NCI-H510A treated with DMSO at 0.1 percent for 48 hours (cell line): ENCODE data around the gene TMEM267.
"Not testable (repeated sequence)": the region's sequence is repeated elsewhere in the genome, so short reads cannot be mapped to it uniquely, and the experiment has no call there.

Experiments
- DNase-seq: peaks from one replicate; lab custom pipeline; 2025; lab: John Stamatoyannopoulos, UW

Gene TMEM267, protein sequence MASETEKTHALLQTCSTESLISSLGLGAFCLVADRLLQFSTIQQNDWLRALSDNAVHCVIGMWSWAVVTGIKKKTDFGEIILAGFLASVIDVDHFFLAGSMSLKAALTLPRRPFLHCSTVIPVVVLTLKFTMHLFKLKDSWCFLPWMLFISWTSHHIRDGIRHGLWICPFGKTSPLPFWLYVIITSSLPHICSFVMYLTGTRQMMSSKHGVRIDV

DNA sequence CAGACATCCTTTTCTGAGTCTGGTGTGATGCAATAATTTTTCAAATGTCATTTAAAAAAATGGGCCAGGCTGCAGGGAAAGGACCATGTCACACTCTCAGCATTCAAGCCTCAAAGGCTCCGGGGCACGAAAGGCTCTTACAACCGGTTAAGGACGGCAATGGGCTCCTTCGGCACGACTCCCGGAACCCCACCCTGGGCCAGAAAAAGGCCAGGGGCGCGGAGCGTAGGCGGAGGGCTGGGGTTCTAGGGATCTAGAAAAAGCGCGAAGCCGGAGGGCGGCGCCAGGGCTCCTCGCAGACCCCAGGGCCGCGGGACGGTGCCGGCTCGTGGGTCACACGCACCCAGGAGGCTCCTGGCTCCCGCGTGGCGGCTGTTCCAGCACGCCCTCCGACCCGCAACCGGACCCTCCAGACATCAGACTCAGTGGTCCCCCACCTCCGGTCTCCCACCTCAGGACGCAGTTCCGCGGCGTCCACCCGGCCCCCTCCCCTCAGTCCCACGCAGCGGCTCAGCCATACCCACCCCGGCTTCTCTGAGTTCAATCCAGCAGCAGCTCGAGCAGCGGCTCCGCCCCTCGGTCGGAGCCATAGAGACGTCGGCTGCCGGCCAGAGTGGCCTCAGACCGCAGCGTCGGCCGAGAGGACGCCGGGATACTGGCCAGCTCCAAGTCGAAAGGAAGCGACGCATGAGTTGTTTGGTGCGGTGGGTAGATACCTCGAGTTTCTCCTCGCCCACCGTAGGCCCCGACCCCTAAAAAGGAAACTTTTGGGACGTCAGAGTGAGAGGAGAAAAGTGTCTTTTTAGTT lies at the start of gene TMEM267:
Gene TMEM267, minus strand, starts transcription at position 568 of the 808 bp plus-strand sequence. CDS start 29,896 bp downstream, outside the sequence.
- DNase-seq = peak; percentile 91

DNA sequence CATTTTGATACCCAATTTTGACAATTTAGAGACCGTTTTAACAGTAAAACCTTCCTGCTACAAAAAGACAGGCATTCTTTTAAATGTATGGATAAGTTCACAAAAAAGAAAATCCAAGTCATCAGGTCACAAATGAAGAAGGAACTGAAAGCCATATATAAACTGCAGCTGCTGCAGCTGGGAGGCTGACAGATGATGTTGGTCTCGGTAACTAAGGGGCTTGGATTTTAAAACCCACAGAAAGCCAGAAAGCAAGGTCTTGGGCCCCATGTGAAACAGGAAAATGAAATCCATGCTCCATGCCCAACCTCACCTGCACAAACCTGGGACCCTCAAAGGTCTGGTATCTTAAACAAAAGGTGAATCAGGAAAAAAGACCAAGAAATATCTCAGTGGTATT lies 47.0 kb upstream of the TMEM267 start:
- no peak for DNase-seq

DNA sequence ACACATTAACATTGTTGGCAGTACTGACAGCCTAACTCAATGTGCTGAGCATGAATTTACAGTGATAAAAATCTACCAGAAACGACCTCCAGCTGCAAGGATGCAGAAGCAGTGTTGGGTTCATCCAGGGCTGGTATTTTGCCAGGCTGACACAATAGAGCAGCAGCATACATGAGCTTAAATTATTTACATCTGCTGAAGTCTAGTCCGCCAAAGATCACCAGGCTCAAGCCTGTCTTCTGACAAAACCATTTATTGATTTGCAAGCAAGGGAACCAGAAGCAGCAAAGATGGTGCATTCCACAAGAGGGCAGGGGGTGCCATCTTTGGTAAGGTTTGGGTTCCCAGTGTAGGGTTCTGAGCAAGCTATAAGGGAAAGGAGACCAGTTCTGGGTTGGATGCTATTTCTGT lies 40.0 kb upstream of the TMEM267 start:
- no peak for DNase-seq

DNA sequence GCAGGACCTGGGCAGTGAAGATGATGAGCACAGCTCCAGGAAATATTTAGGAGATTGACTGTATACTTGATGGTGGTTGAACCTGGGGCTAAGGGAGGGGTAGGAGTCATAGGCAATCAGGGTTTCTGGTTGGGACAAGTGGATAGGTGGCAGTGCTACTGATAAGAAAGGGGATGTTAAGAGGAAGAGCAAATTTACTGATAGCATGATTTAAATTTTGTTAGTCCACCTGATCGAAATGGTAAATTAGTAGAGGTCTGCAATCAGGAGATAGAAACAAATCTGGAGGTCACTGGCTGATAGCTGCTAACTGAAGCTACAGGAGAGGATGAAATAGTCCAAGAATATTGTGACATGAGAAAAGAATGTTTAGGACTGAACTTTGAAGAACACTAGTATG lies 37.0 kb upstream of the TMEM267 start:
- DNase-seq = no peak

DNA sequence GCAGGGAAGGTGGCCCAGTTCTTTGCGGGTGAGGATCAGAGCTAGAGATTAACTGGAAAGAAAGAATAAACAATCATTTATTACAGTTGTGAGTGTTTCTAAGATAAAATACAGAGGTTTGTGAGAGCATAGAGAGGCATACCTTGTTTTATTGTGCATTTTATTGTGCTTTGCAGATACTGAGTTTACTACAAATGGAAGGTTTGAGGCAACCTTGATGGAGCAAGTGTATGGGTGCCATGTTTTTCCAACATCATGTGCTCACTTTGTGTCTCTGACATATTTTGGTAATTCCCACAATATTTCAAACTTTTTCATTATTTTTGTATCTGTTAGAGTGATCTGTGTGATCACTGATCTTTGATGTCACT lies 32.0 kb upstream of the TMEM267 start:
- peak; percentile 78 for DNase-seq

DNA sequence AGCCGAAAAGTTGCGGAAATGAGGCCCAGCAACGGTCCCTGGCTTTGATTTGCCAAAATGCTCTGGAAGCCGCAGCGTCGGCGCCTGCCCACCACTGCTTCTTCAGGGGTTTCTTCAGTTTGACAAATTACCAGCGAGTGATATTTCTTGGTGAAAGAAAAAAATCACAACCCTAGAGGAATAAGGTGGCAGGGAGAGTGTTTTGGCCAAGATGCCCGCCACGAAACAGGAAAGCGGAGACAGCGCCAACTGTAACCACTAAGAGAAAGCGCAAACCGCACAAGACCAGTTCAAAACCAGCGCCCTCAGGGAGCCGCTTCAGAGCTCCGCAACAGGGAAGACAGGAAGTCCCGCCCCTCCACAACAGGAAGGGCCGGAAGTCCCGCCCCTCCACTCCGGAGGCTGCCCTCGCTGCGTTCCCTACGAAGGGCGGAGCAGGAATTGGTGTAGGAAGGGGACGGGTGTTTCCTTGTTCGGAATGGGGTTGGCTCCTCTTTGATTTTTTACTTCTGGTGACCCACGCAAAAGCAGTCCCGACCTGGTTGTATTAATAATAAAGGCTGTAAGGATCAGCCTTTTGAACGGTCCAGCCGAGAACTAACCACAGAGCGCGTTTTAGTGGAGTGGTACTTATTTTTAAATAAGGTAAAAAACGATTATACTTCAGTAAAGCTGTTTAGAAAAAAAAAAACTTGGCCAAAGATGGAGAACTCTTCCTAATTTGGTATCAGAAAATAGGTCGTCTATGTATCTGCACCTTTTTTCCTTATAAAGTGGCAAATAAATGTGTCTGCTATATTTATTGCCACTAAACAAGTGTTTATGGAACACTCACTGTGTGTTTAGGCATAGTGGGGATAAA lies 31.4 kb upstream of the TMEM267 start, which contains the start of gene C5orf34:
Gene C5orf34, minus strand, starts transcription at position 333 of the 862 bp plus-strand sequence. CDS start 5,809 bp downstream, outside the sequence.
- peak; percentile 98 for DNase-seq

DNA sequence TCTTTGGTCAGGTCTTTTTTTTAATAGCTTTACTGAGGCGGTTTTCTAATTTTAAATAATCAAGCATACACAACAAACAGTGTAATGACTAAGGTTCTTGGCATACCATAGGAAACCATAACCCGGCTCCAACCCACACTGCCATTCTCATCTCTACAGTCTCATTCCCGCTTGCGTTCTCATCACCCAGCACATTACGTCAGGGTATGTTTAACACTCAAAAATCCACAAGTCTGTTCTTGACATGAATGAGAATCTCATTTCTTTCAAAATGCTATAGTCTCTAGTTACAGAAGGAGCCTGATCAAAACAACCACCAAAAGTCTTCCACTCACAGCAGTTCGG lies 30.8 kb upstream of the TMEM267 start:
- DNase-seq = peak; percentile 81

DNA sequence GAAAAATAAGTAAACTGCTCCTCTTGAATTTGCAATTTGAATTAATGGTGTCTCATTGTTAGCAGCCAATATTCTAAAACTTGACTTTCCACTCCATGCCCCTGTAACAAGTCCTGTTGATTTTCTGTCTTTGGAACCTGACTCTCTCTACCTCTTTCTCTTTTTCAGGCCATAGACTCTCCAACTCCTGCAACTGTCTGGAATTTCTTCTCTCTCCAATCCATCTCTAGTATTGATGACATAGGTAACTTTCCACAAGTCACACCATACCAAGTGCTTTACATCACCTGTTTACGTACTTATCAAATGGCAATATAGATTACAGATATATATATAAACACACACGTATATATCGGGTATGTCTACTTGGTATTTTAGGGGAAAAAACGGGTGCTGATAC lies 30.4 kb upstream of the TMEM267 start:
- DNase-seq = peak; percentile 15

DNA sequence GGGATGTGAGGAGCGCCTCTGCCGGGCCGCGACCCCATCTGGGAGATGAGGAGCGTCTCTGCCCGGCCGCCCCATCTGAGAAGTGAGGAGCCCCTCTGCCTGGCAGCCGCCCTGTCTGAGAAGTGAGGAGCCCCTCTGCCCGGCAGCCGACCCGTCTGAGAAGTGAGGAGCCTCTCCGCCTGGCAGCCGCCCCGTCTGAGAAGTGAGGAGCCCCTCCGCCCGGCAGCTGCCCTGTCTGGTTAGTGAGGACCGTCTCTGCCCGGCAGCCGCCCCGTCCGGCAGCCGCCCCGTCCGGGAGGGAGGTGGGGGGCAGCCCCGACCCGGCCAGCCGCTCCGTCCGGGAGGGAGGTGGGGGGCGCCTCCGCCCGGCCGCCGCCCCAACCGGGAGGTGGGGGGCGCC lies 27.4 kb upstream of the TMEM267 start:
- DNase-seq = not testable (repeated sequence)

DNA sequence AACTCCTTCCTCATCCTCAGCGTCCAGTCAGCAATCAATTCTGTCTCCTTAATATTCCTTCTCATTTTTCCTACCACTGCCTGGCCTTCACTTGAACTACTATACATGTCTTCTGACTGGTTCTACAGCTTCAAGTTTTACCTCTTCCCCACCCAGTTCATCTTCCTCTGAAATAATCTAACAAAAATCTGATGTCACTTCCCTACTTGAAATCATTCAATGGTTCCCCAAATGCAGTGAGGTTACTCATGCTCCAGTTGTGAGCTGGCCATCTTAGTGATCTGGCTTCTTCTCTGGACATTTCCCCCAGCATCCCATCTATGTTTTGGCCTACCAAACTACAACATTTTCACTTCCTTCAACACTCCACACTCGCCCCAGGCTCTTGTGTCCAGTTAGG lies 14.9 kb upstream of the TMEM267 start:
- DNase-seq = no peak

DNA sequence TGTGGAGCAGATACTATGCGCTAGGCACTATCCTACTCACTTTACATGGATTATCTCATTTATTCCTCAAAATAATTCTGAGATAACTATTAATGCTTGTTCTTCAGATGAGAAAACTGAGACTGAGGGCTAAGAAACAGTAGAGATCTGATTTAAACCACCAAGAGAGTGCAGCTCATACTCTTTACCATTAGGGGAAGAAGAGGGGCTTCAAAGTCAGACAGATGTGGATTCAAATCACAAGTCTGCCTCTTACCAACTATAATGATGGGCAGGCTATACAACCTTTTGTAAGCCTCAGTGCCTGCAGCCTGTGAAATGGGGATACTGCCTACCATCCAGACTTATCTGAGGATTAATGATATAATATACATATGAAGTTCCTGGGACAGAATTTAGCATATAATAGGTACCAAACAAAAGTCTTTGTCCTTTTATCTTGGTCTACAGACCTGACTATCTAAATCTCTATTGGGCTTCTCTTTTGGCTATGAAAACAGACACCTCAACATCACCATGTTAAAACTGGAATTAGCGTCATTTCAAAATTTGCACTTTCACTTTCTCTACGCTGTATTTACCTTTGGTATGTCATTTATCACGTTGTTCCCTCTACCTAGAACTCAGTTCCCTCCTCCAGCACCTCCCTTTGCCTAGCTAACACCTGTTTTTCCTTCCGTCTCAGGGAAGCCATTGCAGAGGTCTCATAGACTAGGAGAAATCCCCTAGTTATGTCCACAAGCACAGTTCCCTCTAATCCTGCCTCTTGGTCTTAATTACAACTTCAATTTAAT lies 13.8 kb upstream of the TMEM267 start:
- DNase-seq = no peak

DNA sequence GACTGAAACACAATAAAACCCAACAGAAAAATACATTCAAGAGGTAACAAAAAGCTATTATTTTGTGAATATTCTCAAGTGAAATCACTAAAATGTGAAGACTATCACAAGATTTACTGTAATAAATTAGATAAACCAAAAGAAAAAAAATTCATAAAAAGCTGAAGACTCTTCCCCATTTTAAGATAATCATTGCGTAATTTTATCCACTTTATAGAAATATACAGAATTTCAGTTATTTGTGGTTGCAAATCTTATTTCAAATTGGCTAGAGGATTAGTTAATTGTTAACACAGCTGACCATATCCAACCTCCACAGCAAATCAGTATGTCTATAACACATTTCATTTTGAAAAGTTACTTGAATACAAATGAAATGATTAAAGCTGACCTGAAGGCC lies 7.7 kb upstream of the TMEM267 start:
- DNase-seq = no peak

DNA sequence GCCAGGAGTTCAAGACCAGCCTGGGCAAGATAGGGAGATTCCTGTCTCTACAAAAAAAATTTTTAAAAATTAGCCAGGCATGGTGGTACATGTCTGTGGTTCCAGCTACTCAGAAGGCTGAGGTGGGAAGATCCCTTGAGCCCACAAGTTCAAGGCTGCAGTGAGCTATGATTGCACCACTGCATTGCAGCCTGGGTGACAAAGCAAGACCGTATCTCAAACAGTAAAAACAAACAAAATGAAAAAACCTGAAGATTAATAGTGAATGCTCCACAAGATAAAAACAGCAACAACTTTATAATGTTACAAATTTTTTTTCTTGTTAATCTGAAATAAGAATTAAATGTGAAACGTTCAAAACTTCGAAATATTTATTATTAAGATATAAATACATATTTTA lies 2.7 kb upstream of the TMEM267 start:
- no peak for DNase-seq

DNA sequence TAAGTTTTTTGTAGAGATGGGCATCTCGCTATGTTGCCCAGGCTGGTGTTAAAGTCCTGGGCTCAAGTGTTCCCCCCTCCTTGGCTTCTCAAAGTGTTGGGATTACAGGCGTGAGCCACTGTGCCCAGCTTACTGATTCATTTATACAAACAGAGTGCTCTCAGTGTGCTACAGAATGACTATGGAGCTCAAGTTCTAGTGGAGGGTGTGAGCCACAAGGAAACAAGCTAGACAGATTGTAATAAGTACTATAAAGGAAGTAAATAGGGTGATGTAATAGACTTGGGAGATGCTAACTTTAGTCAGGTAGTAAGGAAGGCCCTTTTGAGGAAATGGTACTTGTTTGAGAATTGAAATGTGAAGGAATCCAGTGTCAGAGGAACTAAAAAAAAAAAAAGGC lies 1.7 kb upstream of the TMEM267 start:
- DNase-seq = no peak

DNA sequence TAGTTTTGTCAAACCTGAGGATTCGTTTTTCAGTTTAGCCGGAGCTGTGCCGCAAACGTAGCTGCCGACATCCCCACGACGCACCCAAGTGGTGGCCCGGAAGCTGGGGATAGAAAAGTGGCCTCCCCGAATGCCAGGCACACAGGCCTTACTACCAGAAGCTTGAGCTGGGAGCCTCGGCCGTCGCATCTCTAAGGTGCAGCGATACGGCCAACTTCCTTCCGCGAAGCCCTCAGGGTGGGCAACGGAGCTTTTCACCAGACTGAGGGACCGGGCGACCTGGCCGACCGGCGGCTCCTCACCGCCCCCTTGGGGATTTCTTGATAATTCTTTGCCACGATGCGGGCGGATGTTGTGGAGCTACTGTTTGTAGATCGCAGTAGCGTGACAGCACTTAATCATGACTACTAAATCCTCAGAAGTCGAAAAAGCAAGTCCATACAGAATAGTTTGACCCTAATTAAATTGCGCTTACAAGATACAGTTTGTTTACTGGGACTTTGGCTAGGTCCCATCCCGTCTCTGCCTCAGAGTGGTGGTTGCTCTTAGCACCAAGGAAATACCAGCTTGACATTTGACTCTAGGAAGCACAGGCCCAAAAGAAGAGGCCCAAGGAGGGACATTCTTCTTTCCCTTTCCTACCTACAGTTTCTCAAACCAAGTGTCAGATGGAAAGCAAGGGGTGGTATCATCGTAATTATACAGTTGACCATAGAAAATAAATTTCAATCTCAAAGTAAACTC lies 613 bp upstream of the TMEM267 start:
- peak; percentile 91 for DNase-seq

DNA sequence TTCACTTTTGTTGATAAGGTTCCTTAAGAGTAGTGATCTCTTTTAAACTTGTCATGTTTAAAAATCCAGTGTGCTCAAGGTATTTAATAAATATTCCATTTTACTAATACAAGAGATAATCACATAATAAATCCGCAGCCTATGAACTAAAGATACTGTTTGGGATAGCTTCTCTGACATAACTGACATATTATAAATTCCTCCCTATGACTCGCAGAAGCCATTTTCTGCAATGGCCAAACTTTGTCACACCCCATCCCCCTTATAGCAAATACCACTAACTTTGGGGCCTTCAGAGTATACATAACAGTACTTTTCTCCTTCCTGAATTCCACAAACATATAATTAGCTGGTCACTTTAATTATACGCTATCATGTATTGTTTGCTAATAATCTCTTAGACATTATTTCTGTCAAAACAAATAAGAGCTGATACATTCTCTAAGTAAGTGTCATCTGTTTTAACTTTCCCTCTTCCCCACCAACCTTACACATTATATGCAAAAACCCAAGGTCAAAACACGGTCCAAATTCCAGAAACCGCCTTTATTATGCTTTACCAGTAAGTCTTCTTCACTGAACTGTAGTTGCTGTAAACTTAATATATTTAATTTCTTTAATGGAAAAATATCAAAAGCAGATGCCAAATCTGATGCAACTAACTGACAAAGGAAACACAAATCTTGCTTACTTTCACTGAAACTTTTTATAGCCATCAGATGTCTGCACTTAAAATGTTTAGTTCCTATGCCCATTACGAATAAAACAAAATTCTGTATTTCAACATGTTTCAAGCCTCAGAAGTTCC lies 971 bp downstream of the TMEM267 start:
- DNase-seq = no peak

DNA sequence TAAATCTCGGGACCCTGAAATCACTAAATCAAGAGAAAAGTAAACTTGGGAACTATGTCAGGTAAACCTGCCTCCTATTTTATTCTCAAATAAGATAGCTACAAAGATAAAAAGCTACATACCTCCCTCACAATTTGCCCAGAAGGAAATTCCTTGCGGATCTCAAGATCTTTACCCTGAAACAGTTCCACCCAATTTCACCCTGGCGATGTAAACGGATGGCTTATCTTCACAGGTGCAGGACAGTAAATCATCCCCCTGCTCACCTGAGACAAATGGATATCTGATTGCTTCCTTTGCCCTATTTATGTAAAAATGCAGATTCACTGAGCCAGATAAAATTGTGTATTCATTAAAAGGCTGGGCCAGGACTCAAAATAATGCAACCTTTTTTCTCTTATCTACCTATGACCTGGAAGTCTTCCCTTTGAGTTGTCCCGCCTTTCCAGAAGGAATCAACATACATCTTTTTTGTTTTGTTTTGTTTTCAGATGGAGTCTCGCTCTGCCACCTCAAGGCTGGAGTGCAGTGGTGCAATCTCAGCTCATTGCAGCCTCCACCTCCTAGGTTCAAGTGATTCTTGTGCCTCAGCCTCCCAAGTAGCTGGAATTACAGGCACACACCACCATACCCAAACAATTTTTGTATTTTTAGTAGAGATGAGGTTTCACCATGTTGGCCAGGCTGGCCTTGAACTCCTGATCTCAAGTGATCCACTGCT lies 13.8 kb downstream of the TMEM267 start:
- no peak for DNase-seq

DNA sequence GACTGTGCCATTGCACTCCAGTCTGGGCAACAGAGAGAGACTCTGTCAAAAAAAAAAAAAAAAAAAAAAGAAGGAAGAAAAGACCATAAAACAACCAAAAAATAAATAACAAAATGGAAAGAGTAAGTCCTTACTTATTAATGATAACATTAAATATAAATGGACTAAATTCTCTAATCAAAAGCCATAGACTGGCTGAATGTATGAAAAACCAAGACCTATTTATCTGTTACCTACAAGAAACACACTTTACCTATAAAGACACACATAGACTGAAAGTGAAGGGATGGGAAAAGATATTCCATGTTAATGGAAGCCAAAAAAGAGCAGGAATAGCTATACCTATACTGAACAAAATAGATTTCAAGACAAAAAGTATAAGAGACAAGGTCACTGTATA lies 16.6 kb downstream of the TMEM267 start:
- DNase-seq = no peak

DNA sequence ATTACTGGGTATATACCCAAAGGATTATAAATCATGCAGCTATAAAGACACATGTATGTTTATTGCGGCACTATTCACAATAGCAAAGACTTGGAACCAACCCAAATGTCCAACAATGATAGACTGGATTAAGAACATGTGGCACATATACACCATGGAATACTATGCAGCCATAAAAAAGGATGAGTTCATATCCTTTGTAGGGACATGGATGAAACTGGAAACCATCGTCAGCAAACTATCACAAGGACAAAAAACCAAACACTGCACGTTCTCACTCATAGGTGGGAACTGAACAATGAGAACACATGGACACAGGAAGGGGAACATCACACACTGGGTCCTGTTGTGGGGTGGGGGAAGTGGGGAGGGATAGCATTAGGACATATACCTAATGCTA lies 18.2 kb downstream of the TMEM267 start:
- not testable (repeated sequence) for DNase-seq

DNA sequence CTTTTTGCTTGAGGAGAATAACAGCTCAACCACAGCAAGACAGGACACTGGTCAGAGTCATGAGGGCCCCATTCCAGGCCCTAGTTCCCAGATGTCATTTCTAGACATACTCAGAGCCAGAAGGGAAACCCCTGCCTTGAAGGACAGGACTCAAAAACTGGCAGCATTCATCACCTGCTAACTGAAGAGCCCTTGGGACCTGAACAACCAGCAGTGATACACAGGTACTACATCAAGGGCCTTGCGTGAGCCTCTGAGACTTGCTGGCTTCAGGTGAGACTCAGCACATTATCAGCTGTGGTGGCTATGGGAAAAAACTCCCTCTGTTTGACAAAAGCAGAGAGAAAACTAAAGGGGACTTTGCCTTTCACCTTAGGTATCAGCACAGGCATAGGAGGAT lies 22.6 kb downstream of the TMEM267 start:
- DNase-seq = no peak
